WTC11 (cell line): ENCODE results near the gene KCNK4. TPM values are rescaled to one million over a fixed set of nuclear protein-coding genes. Genes with fewer than 3 reads are reported as not detected.

Experiments
- ATAC-seq: fragments of 200-7000 bp; cut with Tn5 transposase; 2 replicates; pipeline ENCODE4 v1.10.0; 2021; ENCODE audit warnings: mild to moderate bottlenecking, moderate library complexity
- CTCF ChIA-PET: fragments of 300-600 bp; sonication (Branson Sonifier 250); formaldehyde crosslinking; loops from one replicate; lab custom pipeline; 2021; ENCODE audit warnings: antibody characterized with exemption; lab: Charles Lee
- POLR2A ChIA-PET: fragments of 350-600 bp; sonication (Branson Sonifier 250); formaldehyde crosslinking; loops from one replicate; lab custom pipeline; 2021; ENCODE audit warnings: antibody characterized with exemption; lab: Charles Lee
- DNase-seq: peaks from one replicate; pipeline ENCODE4 v3.0.0; 2021; ENCODE audit warnings: low spot score
- H3K27ac Mint-ChIP-seq: 2 replicates; pipeline ENCODE4 v1.8.0; 2021; ENCODE audit warnings: mixed read lengths
- H3K27me3 Mint-ChIP-seq: 2 replicates; pipeline ENCODE4 v1.8.0; 2021; ENCODE audit warnings: low read depth, mild to moderate bottlenecking, moderate library complexity, mixed read lengths
- H3K36me3 Mint-ChIP-seq: 2 replicates; pipeline ENCODE4 v1.8.0; 2021; ENCODE audit warnings: mixed read lengths
- H3K4me1 Mint-ChIP-seq: 2 replicates; pipeline ENCODE4 v1.8.0; 2022; ENCODE audit warnings: mixed read lengths
- H3K4me3 Mint-ChIP-seq: 2 replicates; pipeline ENCODE4 v1.8.0; 2021; ENCODE audit warnings: mild to moderate bottlenecking, moderate library complexity, mixed read lengths
- H3K9me3 Mint-ChIP-seq: 2 replicates; pipeline ENCODE4 v1.8.0; 2021; ENCODE audit warnings: mixed read lengths
- AR ChIP-seq: fragments of 250-450 bp; sonication (Bioruptor Pico); IDR thresholded peaks from 2 replicates; pipeline ENCODE4 v1.9.0; 2021; ENCODE audit warnings: mild to moderate bottlenecking
- ARID4B ChIP-seq: sonication (generic); formaldehyde crosslinking; IDR thresholded peaks from 2 replicates; pipeline ENCODE4 v1.8.0; 2023; ENCODE audit warnings: missing genetic modification reagents, mild to moderate bottlenecking, borderline replicate concordance
- ATF1 ChIP-seq: sonication (generic); formaldehyde crosslinking; IDR thresholded peaks from 2 replicates; pipeline ENCODE4 v1.8.1; 2023; ENCODE audit warnings: mild to moderate bottlenecking, moderate library complexity, missing genetic modification reagents
- CREB1 ChIP-seq: sonication (generic); formaldehyde crosslinking; IDR thresholded peaks from 2 replicates; pipeline ENCODE4 v1.8.0; 2023; ENCODE audit warnings: mild to moderate bottlenecking, missing genetic modification reagents
- E2F5 ChIP-seq: sonication (generic); formaldehyde crosslinking; IDR thresholded peaks from 2 replicates; pipeline ENCODE4 v1.8.1; 2022; ENCODE audit warnings: mild to moderate bottlenecking, moderate library complexity, missing genetic modification reagents
- EMX1 ChIP-seq: fragments of 250-450 bp; sonication (Bioruptor Pico); IDR thresholded peaks from 2 replicates; pipeline ENCODE4 v1.8.0; 2021; ENCODE audit warnings: mild to moderate bottlenecking
- ESRRA ChIP-seq: sonication (generic); formaldehyde crosslinking; IDR thresholded peaks from 2 replicates; pipeline ENCODE4 v1.8.1; 2022; ENCODE audit warnings: mild to moderate bottlenecking, missing genetic modification reagents, borderline replicate concordance
- GABPB1 ChIP-seq: sonication (generic); formaldehyde crosslinking; IDR thresholded peaks from 2 replicates; pipeline ENCODE4 v1.8.1; 2023; ENCODE audit warnings: mild to moderate bottlenecking, missing genetic modification reagents
- GTF2I ChIP-seq: fragments of 250-450 bp; sonication (Bioruptor Pico); conservative IDR thresholded peaks from 2 replicates; pipeline ENCODE4 v1.4.0; 2021; ENCODE audit warnings: mild to moderate bottlenecking
- HMGXB4 ChIP-seq: sonication (generic); formaldehyde crosslinking; IDR thresholded peaks from 2 replicates; pipeline ENCODE4 v1.8.1; 2023; ENCODE audit warnings: mild to moderate bottlenecking, moderate library complexity, missing genetic modification reagents
- NR1H2 ChIP-seq: sonication (generic); formaldehyde crosslinking; IDR thresholded peaks from 2 replicates; pipeline ENCODE4 v1.9.0; 2021; ENCODE audit warnings: mild to moderate bottlenecking, moderate library complexity, missing genetic modification reagents
- NR3C1 ChIP-seq: sonication (generic); formaldehyde crosslinking; conservative IDR thresholded peaks from 2 replicates; pipeline ENCODE4 v1.8.1; 2023; ENCODE audit warnings: low read depth, mild to moderate bottlenecking, missing genetic modification reagents
- PRRX2 ChIP-seq: fragments of 250-450 bp; sonication (Bioruptor Pico); IDR thresholded peaks from 2 replicates; pipeline ENCODE4 v1.8.0; 2021; ENCODE audit warnings: mild to moderate bottlenecking
- RELA ChIP-seq: sonication (generic); formaldehyde crosslinking; IDR thresholded peaks from 2 replicates; pipeline ENCODE4 v1.8.1; 2022; ENCODE audit warnings: missing genetic modification reagents, mild to moderate bottlenecking, borderline replicate concordance
- SOX15 ChIP-seq: fragments of 250-450 bp; sonication (Bioruptor Pico); IDR thresholded peaks from 2 replicates; pipeline ENCODE4 v1.9.0; 2021; ENCODE audit warnings: mild to moderate bottlenecking
- TP53 ChIP-seq: sonication (generic); formaldehyde crosslinking; IDR thresholded peaks from 2 replicates; pipeline ENCODE4 v1.8.1; 2023; ENCODE audit warnings: mild to moderate bottlenecking, missing genetic modification reagents
- ZNF121 ChIP-seq: sonication (generic); formaldehyde crosslinking; IDR thresholded peaks from 2 replicates; pipeline ENCODE4 v1.8.0; 2023; ENCODE audit warnings: missing genetic modification reagents
- ZNF317 ChIP-seq: sonication (generic); formaldehyde crosslinking; IDR thresholded peaks from 2 replicates; pipeline ENCODE4 v1.8.1; 2023; ENCODE audit warnings: low read depth, mild to moderate bottlenecking, moderate library complexity, missing genetic modification reagents, borderline replicate concordance
- ZNF512 ChIP-seq: sonication (generic); formaldehyde crosslinking; IDR thresholded peaks from 2 replicates; pipeline ENCODE4 v1.8.1; 2022; ENCODE audit warnings: missing genetic modification reagents, borderline replicate concordance
- total RNA-seq: library from RNA; stranded (reverse); gene quantifications from 3 replicates; pipeline ENCODE4 v1.2.3, GENCODE V29; 2021

KCNK4 gene
- total RNA-seq, 1 experiment from 2014 or later = 0.74 TPM

GRCh38 chr11:64349025-64349387, 57.9 kb downstream of the KCNK4 start:
- ChIA-PET POLR2A (interaction anchor here (0.7 to 1.7 kb wide), 2 partner anchors 31 to 48 kb away, joined by 4 to 5 read pairs; partner anchors contain the start of gene PRDX5), CTCF (interaction anchor here (1.0 to 10.4 kb wide), 7 partner anchors 8 to 300 kb away, joined by 4 to 437 read pairs (median 7); partner anchors contain the start of genes CCDC88B, PRDX5 and TRMT112)
- ATAC-seq (no peak), DNase-seq (no peak)
- TF ChIP-seq HMGXB4 (CRISPR knock-in tag) (no peak), GABPB1 (CRISPR knock-in tag) (no peak), AR (CRISPR knock-in tag) (no peak), TP53 (CRISPR knock-in tag) (no peak), NR1H2 (CRISPR knock-in tag) (no peak), PRRX2 (CRISPR knock-in tag) (no peak), ESRRA (no peak), ATF1 (CRISPR knock-in tag) (no peak), EMX1 (CRISPR knock-in tag) (no peak), ARID4B (CRISPR knock-in tag) (no peak), ZNF121 (CRISPR knock-in tag) (no peak), ZNF512 (CRISPR knock-in tag) (no peak), SOX15 (CRISPR knock-in tag) (no peak), E2F5 (CRISPR knock-in tag) (no peak), RELA (CRISPR knock-in tag) (no peak), GTF2I (CRISPR knock-in tag) (no peak), NR3C1 (no peak), CREB1 (CRISPR knock-in tag) (no peak), ZNF317 (CRISPR knock-in tag) (no peak)
- H3K4me1 Mint-ChIP-seq = peaks cover 5% of the 10 kb centered on the region; the same call in 1 of the 2 replicates
- H3K27me3 Mint-ChIP-seq = no peaks in the 10 kb centered on the region
- H3K4me3 Mint-ChIP-seq = no peak overlapping the region
- H3K9me3 Mint-ChIP-seq = no peaks in the 10 kb centered on the region
- H3K27ac Mint-ChIP-seq = no peak overlapping the region
- no peaks in the 10 kb centered on the region for H3K36me3 Mint-ChIP-seq
